GM23338 (cell line): ENCODE measurements around the gene DPH7. TPM values are rescaled to one million over a fixed set of nuclear protein-coding genes. Genes with fewer than 3 reads are reported as not detected.

Experiments used
- ATAC-seq: fragments of 200-7000 bp; cut with Tn5 transposase; 3 replicates; pipeline ENCODE4 v1.9.1; 2020
- DNase-seq: peaks from one replicate; pipeline ENCODE4 v3.0.0-alpha.2; 2015; ENCODE audit warnings: low spot score
- H2AFZ ChIP-seq: fragments of 200-600 bp; sonication (generic); 2 replicates; pipeline ENCODE4 v1.8.0; 2016; ENCODE audit warnings: antibody characterized with exemption, mild to moderate bottlenecking, moderate library complexity
- H3F3A ChIP-seq: fragments of 200-600 bp; sonication (generic); replicated peaks from 2 replicates; pipeline ENCODE4 v1.8.0; 2017; ENCODE audit warnings: antibody characterized with exemption, mixed run types, low read depth
- H3K27ac ChIP-seq: fragments of 200-600 bp; sonication (generic); 2 replicates; pipeline ENCODE4 v1.6.1; 2016; ENCODE audit warnings: low read depth
- H3K27me3 ChIP-seq: fragments of 200-600 bp; sonication (generic); 2 replicates; pipeline ENCODE4 v1.8.0; 2016; ENCODE audit warnings: mild to moderate bottlenecking, mixed run types, moderate library complexity; ENCODE audit not compliant: insufficient read depth
- H3K36me3 ChIP-seq: fragments of 200-600 bp; sonication (generic); 2 replicates; pipeline ENCODE4 v1.8.0; 2016; ENCODE audit warnings: mild to moderate bottlenecking; ENCODE audit not compliant: insufficient read depth
- H3K4me1 ChIP-seq: fragments of 200-600 bp; sonication (generic); 2 replicates; pipeline ENCODE4 v1.8.0; 2016; ENCODE audit warnings: mild to moderate bottlenecking, moderate library complexity; ENCODE audit not compliant: insufficient read depth
- H3K4me2 ChIP-seq: fragments of 200-600 bp; sonication (generic); 2 replicates; pipeline ENCODE4 v1.7.1; 2017; ENCODE audit warnings: mixed run types
- H3K4me3 ChIP-seq: fragments of 200-600 bp; sonication (generic); 2 replicates; pipeline ENCODE4 v1.6.1; 2016; ENCODE audit warnings: mixed run types
- H3K79me2 ChIP-seq: fragments of 200-600 bp; sonication (generic); replicated peaks from 2 replicates; pipeline ENCODE4 v1.8.0; 2017; ENCODE audit warnings: mild to moderate bottlenecking; ENCODE audit not compliant: insufficient read depth
- H3K9me2 ChIP-seq: fragments of 200-600 bp; sonication (generic); 2 replicates; pipeline ENCODE4 v1.8.0; 2017; ENCODE audit not compliant: insufficient read depth
- H4K20me1 ChIP-seq: fragments of 200-600 bp; sonication (generic); replicated peaks from 2 replicates; pipeline ENCODE4 v1.8.0; 2017; ENCODE audit warnings: mild to moderate bottlenecking; ENCODE audit not compliant: insufficient read depth
- H3K27ac Mint-ChIP-seq: 2 replicates; pipeline ENCODE4 v1.8.0; 2020; ENCODE audit warnings: inconsistent platforms, mild to moderate bottlenecking, moderate library complexity, mixed read lengths
- H3K27me3 Mint-ChIP-seq: 3 replicates; pipeline ENCODE4 v1.8.0; 2022; ENCODE audit warnings: low read depth, mild to moderate bottlenecking, moderate library complexity, mixed read lengths, inconsistent platforms; ENCODE audit not compliant: insufficient read depth, poor library complexity
- H3K36me3 Mint-ChIP-seq: 3 replicates; pipeline ENCODE4 v1.8.0; 2021; ENCODE audit warnings: low read depth, mild to moderate bottlenecking, inconsistent platforms, moderate library complexity, mixed read lengths
- H3K4me1 Mint-ChIP-seq: 3 replicates; pipeline ENCODE4 v1.8.0; 2020; ENCODE audit warnings: mild to moderate bottlenecking, inconsistent platforms, mixed read lengths
- H3K4me3 Mint-ChIP-seq: 3 replicates; pipeline ENCODE4 v1.8.0; 2021; ENCODE audit warnings: moderate library complexity, mild to moderate bottlenecking, inconsistent platforms, mixed read lengths
- H3K9me3 Mint-ChIP-seq: 3 replicates; pipeline ENCODE4 v1.8.0; 2020; ENCODE audit warnings: moderate library complexity, mild to moderate bottlenecking, inconsistent platforms, mixed read lengths
- CREB1 ChIP-seq: fragments of 250-450 bp; sonication (Bioruptor Pico); IDR thresholded peaks from 2 replicates; pipeline ENCODE4 v1.5.0; 2020; ENCODE audit warnings: low read depth, mild to moderate bottlenecking, moderate library complexity
- CTCF ChIP-seq, 2 experiments: fragments of 200-600 bp in 1 of 2; sonication (generic) in 1 of 2; conservative IDR thresholded peaks; 2 replicates each; pipeline versions ENCODE4 v1.5.1 to v1.6.1; 2016 to 2017; ENCODE audit warnings: antibody characterized with exemption in 2 of 2, low read depth in 2 of 2, mild to moderate bottlenecking in 2 of 2, moderate library complexity in 1 of 2
- EZH2 ChIP-seq: fragments of 200-600 bp; sonication (generic); IDR thresholded peaks from one replicate; pipeline ENCODE4 v1.8.0; 2017; ENCODE audit warnings: antibody characterized with exemption, mild to moderate bottlenecking, low read depth; ENCODE audit not compliant: unreplicated experiment
- EZH2phosphoT487 ChIP-seq: fragments of 200-600 bp; sonication (generic); IDR thresholded peaks from one replicate; pipeline ENCODE4 v1.8.1; 2018; ENCODE audit warnings: antibody characterized with exemption; ENCODE audit not compliant: unreplicated experiment
- JUNB ChIP-seq: IDR thresholded peaks from one replicate; pipeline ENCODE4 v1.6.1; 2016; ENCODE audit warnings: antibody characterized with exemption; ENCODE audit not compliant: unreplicated experiment
- NANOG ChIP-seq: IDR thresholded peaks from 2 replicates; pipeline ENCODE4 v1.6.1; 2016; ENCODE audit warnings: antibody characterized with exemption, borderline replicate concordance
- POLR2AphosphoS5 ChIP-seq: IDR thresholded peaks from 2 replicates; pipeline ENCODE4 v1.6.1; 2016; ENCODE audit warnings: antibody characterized with exemption, low read depth
- REST ChIP-seq: IDR thresholded peaks from one replicate; pipeline ENCODE4 v1.6.1; 2018; ENCODE audit warnings: antibody characterized with exemption; ENCODE audit not compliant: unreplicated experiment
- STAT1 ChIP-seq: IDR thresholded peaks from one replicate; pipeline ENCODE4 v1.6.1; 2016; ENCODE audit warnings: antibody characterized with exemption; ENCODE audit not compliant: unreplicated experiment
- ZNF114 ChIP-seq: fragments of 250-450 bp; sonication (Bioruptor Pico); IDR thresholded peaks from 2 replicates; pipeline ENCODE4 v1.5.0; 2020; ENCODE audit warnings: mild to moderate bottlenecking, moderate library complexity
- ZNF331 ChIP-seq: fragments of 250-450 bp; sonication (Bioruptor Pico); IDR thresholded peaks from 2 replicates; pipeline ENCODE4 v1.5.0; 2020; ENCODE audit warnings: low read depth, mild to moderate bottlenecking, moderate library complexity
- ZNF462 ChIP-seq: fragments of 250-450 bp; sonication (Bioruptor Pico); IDR thresholded peaks from 2 replicates; pipeline ENCODE4 v1.5.0; 2020; ENCODE audit warnings: mild to moderate bottlenecking, moderate library complexity
- polyA plus RNA-seq: library from polyadenylated mRNA; unstranded; fragments of >200 nt; fragmentation: Nextera tagmentation; extraction: Ambion mirVana; gene quantifications from 2 replicates; pipeline ENCODE4 v1.2.1, GENCODE V29; 2016
- total RNA-seq: library from RNA; depleted of rRNA; stranded (reverse); fragments of >200 nt; shearing (Covaris generic); gene quantifications from 2 replicates; pipeline ENCODE4 v1.2.3, GENCODE V29; 2014

DPH7 gene
- total and polyA plus RNA-seq, 2 experiments from 2014 or later, result 44.5 to 68.8 TPM

GRCh38 chr9:137613738-137614523 is 35.2 kb upstream of the DPH7 start (continued):
- no peak for TF ChIP-seq NANOG

DNA sequence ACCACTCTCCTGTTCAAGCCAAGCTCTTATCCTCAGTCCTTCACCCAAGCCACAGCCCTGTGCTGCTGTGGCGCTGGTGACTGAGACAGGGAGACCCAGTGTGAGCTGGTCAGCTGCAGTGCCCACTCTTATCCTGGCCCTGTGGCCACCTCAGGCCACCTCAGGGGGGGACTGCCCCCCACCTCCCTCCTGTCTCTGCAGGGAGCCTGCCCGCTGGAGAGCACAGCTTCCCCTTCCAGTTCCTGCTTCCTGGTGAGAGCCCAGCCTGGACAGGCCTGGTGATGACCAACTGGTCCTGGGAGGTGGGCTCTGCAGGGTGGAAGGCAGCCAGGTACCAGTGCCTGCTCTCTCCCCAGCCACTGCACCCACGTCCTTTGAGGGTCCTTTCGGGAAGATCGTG is 34.5 kb upstream of the DPH7 start:
- Histone ChIP-seq H3K79me2 (peaks cover 19% of the 10 kb centered on the region), H3K9me2 (no peaks in the 10 kb centered on the region), H3K4me3 (no peak overlapping the region), H4K20me1 (peaks cover 9% of the 10 kb centered on the region), H3K36me3 (no peaks in the 10 kb centered on the region; the same call in 1 of the 2 replicates), H3K4me2 (no peak overlapping the region), H3F3A (0 out of 2 replicates have a peak, but pooled peaks cover 3% of the 10 kb centered on the region), H3K27ac (no peak overlapping the region), H3K4me1 (peaks cover 9% of the 10 kb centered on the region; the same call in 1 of the 2 replicates), H3K27me3 (no peaks in the 10 kb centered on the region), H2AFZ (no peak overlapping the region)
- H3K36me3 Mint-ChIP-seq, result peaks cover 22% of the 10 kb centered on the region
- peaks cover 19% of the 10 kb centered on the region for H3K4me1 Mint-ChIP-seq
- ATAC-seq, result no peak
- no peak overlapping the region; the same call in 2 of the 3 replicates for H3K4me3 Mint-ChIP-seq
- no peaks in the 10 kb centered on the region; the same call in 2 of the 3 replicates for H3K9me3 Mint-ChIP-seq
- H3K27me3 Mint-ChIP-seq, result peaks cover 15% of the 10 kb centered on the region
- DNase-seq, result no peak
- H3K27ac Mint-ChIP-seq, result no peak overlapping the region
- TF ChIP-seq ZNF114 (CRISPR knock-in tag), result no peak
- TF ChIP-seq CTCF (conservative IDR thresholded peaks at IDR 0.05; ENCODE audit: low read depth in 2 of 2), result no peak
- TF ChIP-seq ZNF331, result no peak
- TF ChIP-seq EZH2phosphoT487, result no peak
- no peak for TF ChIP-seq REST
- TF ChIP-seq CREB1 (CRISPR knock-in tag), result no peak
- no peak for TF ChIP-seq STAT1
- TF ChIP-seq JUNB, result no peak
- no peak for TF ChIP-seq POLR2AphosphoS5
- TF ChIP-seq ZNF462 (CRISPR knock-in tag), result no peak
- no peak for TF ChIP-seq EZH2
